Naive thymus-derived CD4-positive, alpha-beta T cell (primary cell): ENCODE measurements around the gene LPXN. TPM values are rescaled to one million over a fixed set of nuclear protein-coding genes. Genes with fewer than 3 reads are reported as not detected.
A peak's percentile ranks its signal among the peaks of the same experiment; 100 is the strongest.

Experiments
- ATAC-seq: fragments of 150-1000 bp; cut with Tn5 transposase; 2 replicates; pipeline ENCODE4 v1.10.0; 2021; ENCODE audit warnings: mild to moderate bottlenecking, moderate library complexity
- CTCF ChIA-PET: fragments of 350-600 bp; sonication (Branson Sonifier 250); formaldehyde crosslinking; loops from one replicate; lab custom pipeline; 2021; ENCODE audit warnings: antibody characterized with exemption; lab: Charles Lee
- POLR2A ChIA-PET: fragments of 350-600 bp; sonication (Branson Sonifier 250); formaldehyde crosslinking; loops from one replicate; lab custom pipeline; 2021; ENCODE audit warnings: antibody characterized with exemption, inconsistent platforms; lab: Charles Lee
- DNase-seq, 9 donors: peaks; one replicate each; pipeline versions ENCODE4 v3.0.0 to v3.0.0-alpha.2; 2020 to 2022; ENCODE audit warnings: mixed read lengths in 1 of 9
- H3K27ac ChIP-seq: one replicate; pipeline ENCODE4 v1.7.0; 2013; ENCODE audit warnings: mild to moderate bottlenecking, low read depth, low read length, moderate library complexity
- H3K27me3 ChIP-seq, 2 donors: one replicate each; pipeline ENCODE4 v1.7.0; 2013; ENCODE audit warnings: low read length in 2 of 2, mild to moderate bottlenecking in 2 of 2, moderate library complexity in 2 of 2; ENCODE audit not compliant: control insufficient read depth in 2 of 2, insufficient read depth in 2 of 2
- H3K36me3 ChIP-seq, 3 experiments: 1 replicate in 2 of 3; 2 replicates in 1 of 3; pipeline ENCODE4 v1.7.0; 2013; ENCODE audit warnings: low read length in 3 of 3, mild to moderate bottlenecking in 3 of 3, moderate library complexity in 1 of 3; ENCODE audit not compliant: insufficient read depth in 3 of 3, control insufficient read depth in 2 of 3
- H3K4me1 ChIP-seq, 2 donors: one replicate each; pipeline ENCODE4 v1.7.0; 2013; ENCODE audit warnings: low read length in 2 of 2, mild to moderate bottlenecking in 2 of 2, moderate library complexity in 1 of 2; ENCODE audit not compliant: control insufficient read depth in 2 of 2, insufficient read depth in 2 of 2
- H3K4me3 ChIP-seq: 2 replicates; pipeline ENCODE4 v1.7.0; 2013; ENCODE audit warnings: mild to moderate bottlenecking, low read length
- H3K9me3 ChIP-seq, 3 experiments: 1 replicate in 2 of 3; 2 replicates in 1 of 3; pipeline ENCODE4 v1.7.0; 2013; ENCODE audit warnings: low read length in 3 of 3; ENCODE audit not compliant: control insufficient read depth in 2 of 3
- H3K27ac Mint-ChIP-seq, 9 donors: one replicate each; pipeline ENCODE4 v1.8.0; 2020 to 2022; ENCODE audit warnings: mixed read lengths in 9 of 9, mild to moderate bottlenecking in 8 of 9, moderate library complexity in 5 of 9, inconsistent platforms in 2 of 9
- H3K27me3 Mint-ChIP-seq, 5 donors: one replicate each; pipeline ENCODE4 v1.8.0; 2021 to 2022; ENCODE audit warnings: mixed read lengths in 5 of 5, mild to moderate bottlenecking in 1 of 5
- H3K36me3 Mint-ChIP-seq, 5 donors: one replicate each; pipeline ENCODE4 v1.8.0; 2020 to 2022; ENCODE audit warnings: mixed read lengths in 5 of 5, mild to moderate bottlenecking in 3 of 5, inconsistent platforms in 1 of 5
- H3K4me1 Mint-ChIP-seq, 7 donors: one replicate each; pipeline ENCODE4 v1.8.0; 2020 to 2022; ENCODE audit warnings: mixed read lengths in 7 of 7, mild to moderate bottlenecking in 3 of 7, inconsistent platforms in 1 of 7
- H3K4me3 Mint-ChIP-seq, 10 donors: one replicate each; pipeline ENCODE4 v1.8.0; 2020 to 2022; ENCODE audit warnings: mild to moderate bottlenecking in 10 of 10, mixed read lengths in 10 of 10, moderate library complexity in 6 of 10, inconsistent platforms in 2 of 10
- H3K9me3 Mint-ChIP-seq, 11 donors: one replicate each; pipeline ENCODE4 v1.8.0; 2020 to 2022; ENCODE audit warnings: mixed read lengths in 11 of 11, mild to moderate bottlenecking in 4 of 11, inconsistent platforms in 1 of 11, moderate library complexity in 1 of 11
- intact Hi-C, 2 donors: fragments of 100-400 bp; cut with micrococcal nuclease; formaldehyde crosslinking; loops; one replicate each; pipeline ENCODE4 v1.15.1; 2023
- polyA plus RNA-seq, 2 donors: library from polyadenylated mRNA; unstranded; fragments of 300-500 nt; fragmentation: Illumina TruSeq; gene quantifications; one replicate each; pipeline ENCODE4 v1.2.3, GENCODE V29; 2021
- total RNA-seq, 6 experiments: library from RNA in 5 of 6; stranded (reverse) in 5 of 6; gene quantifications; 1 replicate in 5 of 6; 2 replicates in 1 of 6; pipeline ENCODE4 v1.2.3 and lab custom pipeline; 2021 to 2026

The LPXN gene
- 100 to 1,000 TPM in 3 of 5 experiments, 10 to 100 TPM in 2; 58.2 to 147 (median 142) TPM for total RNA-seq
- polyA plus RNA-seq, result 100 to 1,000 TPM; 169 to 215 TPM
- total RNA-seq (lab: John Stamatoyannopoulos, UW), result 78.9 reads per million, percentile 80 among the genes with 10 or more reads in this experiment

- Histone ChIP-seq H3K4me3 (peak within 1 kb of the TSS; percentile 99), H3K36me3 (peaks cover 3 to 8% (median 5%) of the 10 kb centered on the region in 3 experiments), H3K27ac (peak within 1 kb of the TSS; percentile 98), H3K9me3 (no peaks in the 10 kb centered on the region), H3K4me1 (peaks cover 37 to 43% of the 10 kb centered on the region in 2 donors), H3K27me3 (no peaks in the 10 kb centered on the region)
- Mint-ChIP-seq H3K36me3 (peaks cover 2 to 26% (median 4%) of the 10 kb centered on the region in 5 donors), H3K27ac (peak within 1 kb of the TSS; percentile 98 to 100 (median 99)), H3K4me3 (peak within 1 kb of the TSS; percentile 95 to 100 (median 98)), H3K9me3 (peaks cover 0 to 10% (median 0%) of the 10 kb centered on the region in 11 donors), H3K27me3 (peaks cover 0 to 5% (median 0%) of the 10 kb centered on the region in 5 donors), H3K4me1 (peaks cover 24 to 76% (median 67%) of the 10 kb centered on the region in 7 donors)
- CTCF ChIA-PET, result interaction anchor here (0.6 to 3.3 kb wide), 3 partner anchors 8 to 84 kb away, joined by 3 to 26 read pairs (median 22); no protein-coding TSS in a partner anchor
- POLR2A ChIA-PET, result interaction anchor here (0.6 to 8.6 kb wide), 12 partner anchors 7 to 834 kb away, joined by 3 to 140 read pairs (median 4); partner anchors contain the start of genes FAM111A and SELENOH
- intact Hi-C loops, result loop anchor here (1.0 to 10.0 kb wide), 6 partner anchors 50 to 1238 kb away; partner anchors contain the start of genes P2RX3 (in 1 of the 2), SLC43A3 (in 1 of the 2) and SSRP1 (in 1 of the 2)
- peak; percentile 29 to 77 (median 68) for DNase-seq
- no peak for ATAC-seq
Observed at GRCh38 chr11:58575377-58576020, at the start of gene LPXN. Gene LPXN (minus strand): TSS chr11:58575856. CDS start chr11:58575772, 84 bp downstream.

GRCh38 chr11:58625086-58625485 lies 49.4 kb upstream of the LPXN start:
- POLR2A ChIA-PET, result interaction anchor here (1.4 kb wide), 1 partner anchor 28 kb away, joined by 3 read pairs; no protein-coding TSS in a partner anchor
- Mint-ChIP-seq H3K9me3 (no peaks in the 10 kb centered on the region), H3K27ac (peak overlapping the region in 1 of 9 donors; percentile 9), H3K4me3 (no peak overlapping the region), H3K4me1 (peaks cover 10 to 28% (median 24%) of the 10 kb centered on the region in 7 donors), H3K36me3 (peaks cover 6 to 32% (median 15%) of the 10 kb centered on the region in 5 donors), H3K27me3 (no peaks in the 10 kb centered on the region)
- intact Hi-C loops, result no loop called here
- CTCF ChIA-PET, result no interaction called here
- Histone ChIP-seq H3K4me1 (peaks cover 0 to 7% of the 10 kb centered on the region in 2 donors), H3K4me3 (no peak overlapping the region), H3K27ac (no peak overlapping the region), H3K9me3 (no peaks in the 10 kb centered on the region), H3K27me3 (no peaks in the 10 kb centered on the region), H3K36me3 (peaks cover 0 to 34% (median 13%) of the 10 kb centered on the region in 3 experiments)
- DNase-seq (no peak), ATAC-seq (no peak)

- Histone ChIP-seq H3K36me3 (peaks cover 7 to 61% (median 25%) of the 10 kb centered on the region in 3 experiments), H3K27me3 (no peaks in the 10 kb centered on the region), H3K9me3 (no peaks in the 10 kb centered on the region), H3K4me1 (peaks cover 0 to 7% of the 10 kb centered on the region in 2 donors), H3K4me3 (no peak within 1 kb of the TSS), H3K27ac (peak within 1 kb of the TSS; percentile 54)
- H3K4me3 Mint-ChIP-seq, result peak within 1 kb of the TSS in 2 of 10 donors; percentile 4 to 27
- intact Hi-C loops, result no loop called here
- H3K9me3 Mint-ChIP-seq, result no peaks in the 10 kb centered on the region
- ChIA-PET POLR2A (interaction anchor here (1.0 to 1.9 kb wide), 2 partner anchors 17 to 43 kb away, joined by 4 to 8 read pairs; no protein-coding TSS in a partner anchor), CTCF (interaction anchor here (1.3 kb wide), 1 partner anchor 33 kb away, joined by 5 read pairs; no protein-coding TSS in a partner anchor)
- ATAC-seq (no peak), DNase-seq (no peak)
- peaks cover 16 to 51% (median 29%) of the 10 kb centered on the region in 5 donors for H3K36me3 Mint-ChIP-seq
- H3K27me3 Mint-ChIP-seq, result no peaks in the 10 kb centered on the region
- H3K27ac Mint-ChIP-seq, result peak within 1 kb of the TSS; percentile 16 to 84 (median 51)
- H3K4me1 Mint-ChIP-seq, result peaks cover 10 to 39% (median 24%) of the 10 kb centered on the region in 7 donors
Observed at GRCh38 chr11:58622344-58622743, 46.7 kb upstream of the LPXN start, which contains the start of gene CNTF. Gene CNTF (plus strand): TSS chr11:58622665. CDS start chr11:58622753, 88 bp downstream.

GRCh38 chr11:58621586-58622262 lies 46.1 kb upstream of the LPXN start:
- CTCF ChIA-PET, result interaction anchor here (1.3 kb wide), 1 partner anchor 33 kb away, joined by 5 read pairs; no protein-coding TSS in a partner anchor
- no peaks in the 10 kb centered on the region for H3K27me3 ChIP-seq
- peak overlapping the region; percentile 54 for H3K27ac ChIP-seq
- Mint-ChIP-seq H3K9me3 (no peaks in the 10 kb centered on the region), H3K27me3 (no peaks in the 10 kb centered on the region), H3K4me1 (peaks cover 10 to 39% (median 24%) of the 10 kb centered on the region in 7 donors), H3K27ac (peak overlapping the region; percentile 16 to 84 (median 51)), H3K36me3 (peaks cover 20 to 57% (median 31%) of the 10 kb centered on the region in 5 donors), H3K4me3 (peak overlapping the region in 1 of 10 donors; percentile 27)
- no peak overlapping the region for H3K4me3 ChIP-seq
- POLR2A ChIA-PET, result interaction anchor here (1.0 kb wide), 1 partner anchor 42 kb away, joined by 4 read pairs; no protein-coding TSS in a partner anchor
- DNase-seq, result peak in 3 of 9 donors; percentile 10 to 19 (median 12)
- intact Hi-C loops, result no loop called here
- peaks cover 0 to 7% of the 10 kb centered on the region in 2 donors for H3K4me1 ChIP-seq
- peaks cover 12 to 67% (median 31%) of the 10 kb centered on the region in 3 experiments for H3K36me3 ChIP-seq
- H3K9me3 ChIP-seq, result no peaks in the 10 kb centered on the region
- no peak for ATAC-seq

GRCh38 chr11:58617976-58618557 lies 42.4 kb upstream of the LPXN start:
- peaks cover 10 to 45% (median 27%) of the 10 kb centered on the region in 7 donors for H3K4me1 Mint-ChIP-seq
- CTCF ChIA-PET, result interaction anchor here (0.5 to 3.2 kb wide), 3 partner anchors 11 to 488 kb away, joined by 3 to 16 read pairs (median 4); no protein-coding TSS in a partner anchor
- Histone ChIP-seq H3K27me3 (no peaks in the 10 kb centered on the region), H3K9me3 (no peaks in the 10 kb centered on the region), H3K36me3 (peaks cover 32 to 78% (median 43%) of the 10 kb centered on the region in 3 experiments), H3K4me3 (no peak overlapping the region), H3K27ac (no peak overlapping the region), H3K4me1 (peaks cover 0 to 7% of the 10 kb centered on the region in 2 donors)
- POLR2A ChIA-PET, result no interaction called here
- ATAC-seq (peak; percentile 60), DNase-seq (peak in 1 of 9 donors; percentile 24)
- H3K36me3 Mint-ChIP-seq, result peaks cover 18 to 67% (median 51%) of the 10 kb centered on the region in 5 donors
- no peak overlapping the region for H3K4me3 Mint-ChIP-seq
- H3K9me3 Mint-ChIP-seq, result no peaks in the 10 kb centered on the region
- no peaks in the 10 kb centered on the region for H3K27me3 Mint-ChIP-seq
- intact Hi-C loops, result loop anchor here in 1 of 2 donors (1.0 kb wide), 1 partner anchor 50 kb away; no protein-coding TSS in a partner anchor
- peak overlapping the region in 8 of 9 donors; percentile 30 to 85 (median 75) for H3K27ac Mint-ChIP-seq
